IPS DF 6.9 (cell line): ENCODE data around the gene SLC24A4.

Experiments
- DNase-seq: peaks from one replicate; pipeline ENCODE4 v3.0.0-alpha.2; 2013; ENCODE audit warnings: low read depth, low spot score
- H3K27ac ChIP-seq: one replicate; pipeline ENCODE4 v1.5.1; 2013; ENCODE audit warnings: low read length, control low read depth
- H3K27me3 ChIP-seq: 2 replicates; pipeline ENCODE4 v1.6.1; 2013; ENCODE audit warnings: mild to moderate bottlenecking, low read length; ENCODE audit not compliant: control insufficient read depth, insufficient read depth
- H3K36me3 ChIP-seq: 2 replicates; pipeline ENCODE4 v1.6.1; 2013; ENCODE audit warnings: low read length; ENCODE audit not compliant: control insufficient read depth, insufficient read depth
- H3K4me1 ChIP-seq: 2 replicates; pipeline ENCODE4 v1.6.1; 2013; ENCODE audit warnings: low read length; ENCODE audit not compliant: control insufficient read depth, insufficient read depth
- H3K4me3 ChIP-seq: 2 replicates; pipeline ENCODE4 v1.5.1; 2013; ENCODE audit warnings: mild to moderate bottlenecking, low read length
- H3K9me3 ChIP-seq: 2 replicates; pipeline ENCODE4 v1.6.1; 2013; ENCODE audit warnings: low read length, inconsistent platforms; ENCODE audit not compliant: control insufficient read depth, insufficient read depth
- WGBS: extraction: QIAGEN DNeasy Blood & Tissue Kit; methylation state at CpG from one replicate; pipeline ENCODE4 v1.1.7; 2013; ENCODE audit warnings: mixed read lengths, missing lambda C conversion rate; ENCODE audit not compliant: insufficient read length, insufficient coverage; 5-methylcytosine and 5-hydroxymethylcytosine counted together

The SLC24A4 gene

DNA sequence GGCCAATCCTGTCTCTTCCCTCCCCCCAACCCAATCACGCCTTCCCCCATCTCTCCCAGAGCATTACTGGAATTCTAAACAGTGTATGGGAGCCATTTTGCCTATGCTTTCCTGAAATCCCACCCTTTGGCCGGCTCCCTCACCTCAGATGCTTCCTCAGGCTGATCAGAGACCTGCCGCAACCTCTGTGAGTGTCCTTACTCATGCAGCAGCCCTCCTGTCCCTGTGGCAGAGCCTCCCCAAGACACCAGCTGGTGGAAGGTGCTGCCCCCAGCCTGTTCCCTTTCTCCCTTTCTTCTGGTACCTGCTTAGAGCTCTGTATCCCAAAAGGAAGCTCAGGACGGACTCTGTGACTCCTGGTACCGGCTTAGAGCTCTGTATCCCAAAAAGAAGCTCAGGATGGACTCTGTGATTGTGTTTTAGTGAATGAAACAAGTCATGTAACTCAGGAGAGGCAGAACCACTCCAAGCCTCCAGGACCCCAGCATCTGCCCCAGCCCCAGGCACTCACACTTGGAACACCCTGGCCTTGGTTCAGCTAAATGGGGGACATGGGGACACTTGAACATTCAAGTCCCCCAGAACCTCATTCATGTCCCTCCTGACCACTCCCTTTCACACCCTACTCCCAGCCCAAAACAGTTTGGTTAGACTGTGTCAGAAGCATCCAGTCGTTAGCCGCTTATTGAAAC, 161.3 kb downstream of the SLC24A4 start:
- no peaks in the 10 kb centered on the region for H3K4me1 ChIP-seq
- no peak overlapping the region for H3K4me3 ChIP-seq
- no peak overlapping the region for H3K27ac ChIP-seq
- no peaks in the 10 kb centered on the region for H3K9me3 ChIP-seq
- no peaks in the 10 kb centered on the region for H3K36me3 ChIP-seq
- DNase-seq, result no peak
- no CpG with 5 or more reads among the region's 7 CpGs for WGBS
- H3K27me3 ChIP-seq, result no peaks in the 10 kb centered on the region

DNA sequence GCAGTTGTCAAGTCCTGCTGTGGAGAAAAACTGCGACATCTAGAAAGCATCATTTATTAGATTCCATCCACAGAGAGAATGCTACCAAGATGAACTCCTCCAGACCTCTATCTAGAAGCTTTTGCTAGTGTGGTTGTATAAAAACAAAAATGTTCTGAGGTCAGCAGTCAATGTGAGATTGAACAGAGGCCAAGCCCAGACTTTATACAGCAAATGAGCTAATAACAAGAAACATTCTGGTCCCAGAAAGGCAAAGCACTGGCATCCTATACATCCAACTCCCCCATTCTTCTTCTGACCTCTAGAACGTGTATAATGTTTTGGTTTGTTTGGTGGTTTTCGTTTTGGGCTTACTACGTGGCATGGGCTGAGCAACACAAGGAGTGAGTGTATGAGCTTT, 163.9 kb downstream of the SLC24A4 start:
- no peak overlapping the region for H3K27ac ChIP-seq
- H3K36me3 ChIP-seq, result no peaks in the 10 kb centered on the region
- no peak for DNase-seq
- H3K9me3 ChIP-seq, result no peaks in the 10 kb centered on the region
- H3K4me1 ChIP-seq, result no peaks in the 10 kb centered on the region
- no peaks in the 10 kb centered on the region for H3K27me3 ChIP-seq
- no peak overlapping the region for H3K4me3 ChIP-seq
- WGBS, result 100% methylated on average over 2 of the region's 4 CpGs

DNA sequence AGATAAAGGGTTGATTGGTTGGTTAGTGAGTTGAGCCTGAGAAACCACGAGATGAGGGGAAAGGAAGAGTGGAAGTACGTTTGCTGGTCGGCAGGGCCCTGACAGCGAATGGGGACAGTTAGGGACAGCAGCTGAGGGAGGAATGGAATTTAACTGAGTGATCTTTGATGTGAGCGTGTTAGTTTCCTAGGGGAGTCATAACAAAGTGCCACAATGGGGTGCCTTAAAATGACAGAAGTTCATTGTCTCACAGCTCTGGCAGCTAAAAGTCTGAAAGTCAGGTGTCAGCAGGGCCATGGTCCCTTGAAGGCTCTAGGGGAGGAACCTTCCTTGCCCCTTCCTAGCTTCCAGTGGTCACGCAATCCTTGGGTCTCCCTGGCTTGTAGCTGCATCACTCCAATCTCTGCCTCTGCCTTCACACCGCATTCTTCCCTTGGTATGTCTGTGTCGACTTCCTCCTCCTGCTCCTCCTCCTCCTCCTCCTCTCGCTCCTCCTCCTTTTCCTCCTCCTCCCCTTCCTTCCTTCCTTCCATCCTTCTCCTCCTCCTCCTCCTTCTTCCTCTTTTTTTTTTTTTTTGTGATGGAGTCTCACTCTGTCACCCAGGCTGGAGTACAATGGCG, 164.7 kb downstream of the SLC24A4 start:
- H3K9me3 ChIP-seq, result no peaks in the 10 kb centered on the region
- no peak for DNase-seq
- H3K4me1 ChIP-seq, result no peaks in the 10 kb centered on the region
- H3K27me3 ChIP-seq, result no peaks in the 10 kb centered on the region
- no peaks in the 10 kb centered on the region for H3K36me3 ChIP-seq
- no CpG with 5 or more reads among the region's 10 CpGs for WGBS
- no peak overlapping the region for H3K4me3 ChIP-seq
- H3K27ac ChIP-seq, result no peak overlapping the region

- no CpG with 5 or more reads among the region's 21 CpGs for WGBS
- H3K27ac ChIP-seq, result no peak overlapping the region
- DNase-seq, result no peak
- no peaks in the 10 kb centered on the region for H3K36me3 ChIP-seq
- H3K4me3 ChIP-seq, result no peak overlapping the region
- H3K9me3 ChIP-seq, result no peaks in the 10 kb centered on the region
- H3K4me1 ChIP-seq, result no peaks in the 10 kb centered on the region
- no peaks in the 10 kb centered on the region for H3K27me3 ChIP-seq
Observed at GRCh38 chr14:92489394-92490238, 166.7 kb downstream of the SLC24A4 start.

DNA sequence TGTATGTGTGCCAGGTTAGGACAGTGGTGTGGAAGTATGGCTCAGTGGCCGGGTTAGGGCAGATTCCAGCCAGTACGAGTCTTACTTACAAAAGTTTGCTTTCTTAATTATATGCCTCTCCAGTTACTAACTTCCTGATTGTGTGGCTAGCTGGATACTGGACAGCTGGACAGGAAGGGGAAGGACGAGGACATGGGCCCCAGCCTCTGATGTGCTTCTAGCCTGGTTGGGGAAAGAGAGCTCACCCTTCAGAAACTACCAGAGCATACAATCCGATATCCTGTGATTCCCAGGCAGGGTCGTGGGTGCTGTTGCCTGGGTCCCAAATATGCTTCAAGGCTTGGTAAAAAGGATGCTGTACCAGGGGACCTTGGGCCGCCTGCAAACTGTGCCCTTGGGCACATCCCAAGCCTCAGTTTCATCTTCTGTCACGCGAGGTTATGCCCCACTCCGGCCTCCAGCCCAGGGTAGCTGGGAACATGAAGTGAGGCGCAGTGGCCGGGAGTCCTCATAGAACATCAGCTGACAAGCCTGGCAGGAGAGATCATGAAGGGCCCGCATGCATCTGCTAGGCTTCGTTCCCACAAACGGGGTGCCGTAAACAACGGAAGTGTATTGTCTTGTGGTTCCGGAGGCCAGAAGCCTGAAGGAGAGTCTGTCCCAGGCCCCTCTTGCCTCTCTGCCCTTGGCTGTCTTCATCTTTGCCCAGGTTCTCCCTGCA, 167.4 kb downstream of the SLC24A4 start:
- no peak overlapping the region for H3K4me3 ChIP-seq
- H3K9me3 ChIP-seq, result no peaks in the 10 kb centered on the region
- H3K36me3 ChIP-seq, result no peaks in the 10 kb centered on the region
- no peak for DNase-seq
- H3K4me1 ChIP-seq, result no peaks in the 10 kb centered on the region
- H3K27ac ChIP-seq, result no peak overlapping the region
- WGBS, result no CpG with 5 or more reads among the region's 17 CpGs
- H3K27me3 ChIP-seq, result no peaks in the 10 kb centered on the region

DNA sequence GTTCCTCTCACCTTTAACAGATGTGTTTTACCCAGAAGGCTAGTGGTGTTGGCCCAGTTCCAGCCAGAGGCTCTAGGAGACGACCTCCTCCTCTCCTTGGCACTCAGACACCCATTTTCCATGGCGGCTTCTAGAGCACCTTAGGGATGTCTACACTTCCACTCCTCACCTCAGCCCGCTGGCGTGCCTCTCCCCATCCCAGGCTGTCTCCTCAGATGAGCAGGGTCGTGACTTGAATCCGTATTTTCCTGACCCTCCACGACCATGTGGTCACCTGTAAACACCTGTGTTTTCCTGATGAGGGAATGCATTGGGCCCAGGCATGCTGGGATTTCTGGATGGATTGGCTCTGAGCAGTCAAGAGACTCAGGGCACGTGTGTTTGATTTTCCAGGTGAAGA, 168.8 kb downstream of the SLC24A4 start:
- Histone ChIP-seq H3K27ac (no peak overlapping the region), H3K4me3 (no peak overlapping the region), H3K4me1 (no peaks in the 10 kb centered on the region), H3K36me3 (no peaks in the 10 kb centered on the region), H3K27me3 (no peaks in the 10 kb centered on the region), H3K9me3 (no peaks in the 10 kb centered on the region)
- no CpG with 5 or more reads among the region's 8 CpGs for WGBS
- no peak for DNase-seq

GRCh38 chr14:92492258-92492657, 169.3 kb downstream of the SLC24A4 start:
- Histone ChIP-seq H3K36me3 (no peaks in the 10 kb centered on the region), H3K4me1 (no peaks in the 10 kb centered on the region), H3K4me3 (no peak overlapping the region), H3K27ac (no peak overlapping the region), H3K27me3 (no peaks in the 10 kb centered on the region), H3K9me3 (no peaks in the 10 kb centered on the region)
- no CpG with 5 or more reads among the region's 10 CpGs for WGBS
- DNase-seq, result no peak

DNA sequence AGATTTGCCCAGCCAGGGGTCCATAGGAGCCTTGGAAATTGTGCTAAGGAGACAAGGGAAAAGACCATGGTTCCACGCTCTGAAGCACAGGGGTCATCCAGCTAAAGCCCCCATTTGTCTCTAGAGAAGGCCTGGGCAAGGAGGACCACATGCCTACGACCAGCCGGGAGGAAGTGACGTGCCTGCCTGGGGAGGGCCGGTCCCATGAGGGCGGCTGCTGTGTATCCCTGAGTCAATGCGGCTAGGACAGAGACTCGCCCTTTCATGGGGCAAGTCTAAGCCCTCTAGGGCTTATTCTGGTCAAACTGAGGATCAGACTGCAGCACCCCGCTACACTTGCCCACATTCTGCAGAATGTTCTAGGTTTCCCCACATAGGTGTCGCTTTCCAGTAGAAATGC, 170.1 kb downstream of the SLC24A4 start:
- Histone ChIP-seq H3K4me3 (no peak overlapping the region), H3K36me3 (no peaks in the 10 kb centered on the region), H3K9me3 (no peaks in the 10 kb centered on the region), H3K27ac (no peak overlapping the region), H3K4me1 (no peaks in the 10 kb centered on the region), H3K27me3 (no peaks in the 10 kb centered on the region)
- no CpG with 5 or more reads among the region's 10 CpGs for WGBS
- DNase-seq, result no peak

- Histone ChIP-seq H3K27me3 (no peaks in the 10 kb centered on the region), H3K4me1 (no peaks in the 10 kb centered on the region), H3K36me3 (no peaks in the 10 kb centered on the region), H3K9me3 (no peaks in the 10 kb centered on the region), H3K27ac (no peak overlapping the region), H3K4me3 (no peak overlapping the region)
- DNase-seq, result no peak
- no CpG with 5 or more reads among the region's 16 CpGs for WGBS
Observed at GRCh38 chr14:92493492-92493891, 170.5 kb downstream of the SLC24A4 start.

DNA sequence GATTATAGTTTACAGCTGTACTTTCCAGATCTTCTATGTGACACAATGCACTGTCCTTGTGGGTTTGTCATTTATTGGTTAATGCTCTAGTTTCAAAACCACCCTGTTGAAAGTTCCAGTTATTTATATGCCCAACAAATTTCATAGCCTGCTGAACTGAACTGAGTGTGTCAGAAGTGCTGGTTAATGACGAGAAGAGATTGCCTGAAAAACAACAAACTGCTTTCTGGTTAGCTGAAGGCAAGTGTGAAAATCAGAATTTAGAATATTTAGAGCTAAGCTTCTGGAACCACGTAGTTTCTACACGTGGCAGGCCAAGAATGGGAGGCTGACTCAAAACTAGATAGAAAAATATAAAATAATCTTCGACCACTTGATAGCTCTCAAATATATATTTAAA, 171.5 kb downstream of the SLC24A4 start:
- Histone ChIP-seq H3K4me1 (no peaks in the 10 kb centered on the region), H3K9me3 (no peaks in the 10 kb centered on the region), H3K4me3 (no peak overlapping the region), H3K27ac (no peak overlapping the region), H3K27me3 (no peaks in the 10 kb centered on the region), H3K36me3 (no peaks in the 10 kb centered on the region)
- WGBS, result no CpG with 5 or more reads among the region's 4 CpGs
- no peak for DNase-seq
